Activated naive CD8-positive, alpha-beta T cell treated with anti-CD3 and anti-CD28 coated beads, Interleukin-2, amount 50 U/mL, for 24 hours (primary cell): Measurements from ENCODE around the gene STXBP5L.
"Not testable (repeated sequence)": the region's sequence is repeated elsewhere in the genome, so short reads cannot be mapped to it uniquely, and the experiment has no call there.

Experiments
- ATAC-seq: fragments of 150-1000 bp; cut with Tn5 transposase; one replicate; pipeline ENCODE4 v1.10.0; 2021
- DNase-seq: peaks from one replicate; pipeline ENCODE4 v3.0.0; 2021
- H3K27ac Mint-ChIP-seq: one replicate; pipeline ENCODE4 v1.8.0; 2021; ENCODE audit warnings: mild to moderate bottlenecking, mixed read lengths
- H3K27me3 Mint-ChIP-seq: one replicate; pipeline ENCODE4 v1.8.0; 2021; ENCODE audit warnings: mixed read lengths
- H3K36me3 Mint-ChIP-seq: one replicate; pipeline ENCODE4 v1.8.0; 2021; ENCODE audit warnings: low read depth, mixed read lengths
- H3K4me1 Mint-ChIP-seq: one replicate; pipeline ENCODE4 v1.8.0; 2021; ENCODE audit warnings: mixed read lengths
- H3K4me3 Mint-ChIP-seq: one replicate; pipeline ENCODE4 v1.8.0; 2021; ENCODE audit warnings: mild to moderate bottlenecking, moderate library complexity, mixed read lengths
- H3K9me3 Mint-ChIP-seq: one replicate; pipeline ENCODE4 v1.8.0; 2021; ENCODE audit warnings: mixed read lengths

The STXBP5L gene

GRCh38 chr3:121231872-121232271 is 323.9 kb downstream of the STXBP5L start:
- Mint-ChIP-seq H3K9me3 (no peaks in the 10 kb centered on the region), H3K27ac (no peak overlapping the region), H3K27me3 (no peaks in the 10 kb centered on the region), H3K36me3 (no peaks in the 10 kb centered on the region), H3K4me1 (no peaks in the 10 kb centered on the region), H3K4me3 (no peak overlapping the region)
- ATAC-seq, result no peak
- no peak for DNase-seq

GRCh38 chr3:121232309-121233225 is 324.6 kb downstream of the STXBP5L start:
- ATAC-seq, result no peak

GRCh38 chr3:121243208-121243607 is 335.2 kb downstream of the STXBP5L start:
- Mint-ChIP-seq H3K27ac (no peak overlapping the region), H3K4me1 (no peaks in the 10 kb centered on the region), H3K9me3 (no peaks in the 10 kb centered on the region), H3K27me3 (no peaks in the 10 kb centered on the region), H3K36me3 (no peaks in the 10 kb centered on the region), H3K4me3 (no peak overlapping the region)
- no peak for DNase-seq
- no peak for ATAC-seq

More at GRCh38 chr3:121232309-121233225, 324.6 kb downstream of the STXBP5L start:
- Mint-ChIP-seq H3K27ac (no peak overlapping the region), H3K9me3 (no peaks in the 10 kb centered on the region), H3K4me3 (no peak overlapping the region), H3K27me3 (no peaks in the 10 kb centered on the region), H3K4me1 (no peaks in the 10 kb centered on the region), H3K36me3 (no peaks in the 10 kb centered on the region)
- no peak for DNase-seq

- ATAC-seq (no peak), DNase-seq (no peak)
- Mint-ChIP-seq H3K36me3 (no peaks in the 10 kb centered on the region), H3K4me3 (no peak overlapping the region), H3K27me3 (no peaks in the 10 kb centered on the region), H3K4me1 (no peaks in the 10 kb centered on the region), H3K27ac (no peak overlapping the region), H3K9me3 (no peaks in the 10 kb centered on the region)
Observed at GRCh38 chr3:121252676-121253075, 344.7 kb downstream of the STXBP5L start.

GRCh38 chr3:121269389-121269788 is 361.4 kb downstream of the STXBP5L start:
- no peak for DNase-seq
- Mint-ChIP-seq H3K27me3 (no peaks in the 10 kb centered on the region), H3K4me1 (no peaks in the 10 kb centered on the region), H3K36me3 (no peaks in the 10 kb centered on the region), H3K9me3 (peaks cover 30% of the 10 kb centered on the region), H3K27ac (no peak overlapping the region), H3K4me3 (no peak overlapping the region)
- ATAC-seq, result no peak

- H3K27me3 Mint-ChIP-seq, result no peaks in the 10 kb centered on the region
Observed at GRCh38 chr3:121274411-121274810, 366.4 kb downstream of the STXBP5L start.

GRCh38 chr3:121295452-121295851 is 387.4 kb downstream of the STXBP5L start:
- no peaks in the 10 kb centered on the region for H3K4me1 Mint-ChIP-seq
- DNase-seq (no peak), ATAC-seq (no peak)
- no peak overlapping the region for H3K27ac Mint-ChIP-seq
- H3K36me3 Mint-ChIP-seq, result no peaks in the 10 kb centered on the region
- no peaks in the 10 kb centered on the region for H3K9me3 Mint-ChIP-seq
- no peaks in the 10 kb centered on the region for H3K27me3 Mint-ChIP-seq
- no peak overlapping the region for H3K4me3 Mint-ChIP-seq

More at GRCh38 chr3:121274411-121274810, 366.4 kb downstream of the STXBP5L start:
- H3K27ac Mint-ChIP-seq, result no peak overlapping the region
- H3K4me3 Mint-ChIP-seq, result no peak overlapping the region
- no peaks in the 10 kb centered on the region for H3K36me3 Mint-ChIP-seq
- peaks cover 34% of the 10 kb centered on the region for H3K9me3 Mint-ChIP-seq
- ATAC-seq (no peak), DNase-seq (no peak)
- no peaks in the 10 kb centered on the region for H3K4me1 Mint-ChIP-seq

- Mint-ChIP-seq H3K36me3 (no peaks in the 10 kb centered on the region), H3K9me3 (no peaks in the 10 kb centered on the region)
- DNase-seq, result no peak
Observed at GRCh38 chr3:121295979-121296378, 388.0 kb downstream of the STXBP5L start.

GRCh38 chr3:121324320-121324719 is 416.3 kb downstream of the STXBP5L start:
- DNase-seq (no peak), ATAC-seq (no peak)
- H3K4me1 Mint-ChIP-seq, result no peaks in the 10 kb centered on the region
- H3K9me3 Mint-ChIP-seq, result no peaks in the 10 kb centered on the region
- H3K4me3 Mint-ChIP-seq, result no peak overlapping the region
- H3K27ac Mint-ChIP-seq, result no peak overlapping the region
- no peaks in the 10 kb centered on the region for H3K27me3 Mint-ChIP-seq
- no peaks in the 10 kb centered on the region for H3K36me3 Mint-ChIP-seq

More at GRCh38 chr3:121295979-121296378, 388.0 kb downstream of the STXBP5L start:
- Mint-ChIP-seq H3K27ac (no peak overlapping the region), H3K27me3 (no peaks in the 10 kb centered on the region), H3K4me1 (no peaks in the 10 kb centered on the region), H3K4me3 (no peak overlapping the region)
- no peak for ATAC-seq

GRCh38 chr3:121330118-121330517 is 422.1 kb downstream of the STXBP5L start:
- Mint-ChIP-seq H3K4me3 (no peak overlapping the region), H3K36me3 (no peaks in the 10 kb centered on the region), H3K27me3 (peaks cover 5% of the 10 kb centered on the region), H3K4me1 (no peaks in the 10 kb centered on the region), H3K27ac (no peak overlapping the region), H3K9me3 (no peaks in the 10 kb centered on the region)
- ATAC-seq (no peak), DNase-seq (no peak)

- Mint-ChIP-seq H3K9me3 (no peaks in the 10 kb centered on the region), H3K4me3 (no peak overlapping the region), H3K27me3 (peaks cover 5% of the 10 kb centered on the region), H3K4me1 (no peaks in the 10 kb centered on the region), H3K36me3 (no peaks in the 10 kb centered on the region), H3K27ac (no peak overlapping the region)
- no peak for DNase-seq
- no peak for ATAC-seq
Observed at GRCh38 chr3:121330634-121331033, 422.6 kb downstream of the STXBP5L start.

GRCh38 chr3:121355960-121356359 is 448.0 kb downstream of the STXBP5L start:
- peaks cover 36% of the 10 kb centered on the region for H3K9me3 Mint-ChIP-seq
- not testable (repeated sequence) for DNase-seq, ATAC-seq, H3K27ac Mint-ChIP-seq, H3K27me3 Mint-ChIP-seq, H3K4me1 Mint-ChIP-seq, H3K4me3 Mint-ChIP-seq, H3K36me3 Mint-ChIP-seq

GRCh38 chr3:121362035-121362734 is 454.2 kb downstream of the STXBP5L start:
- ATAC-seq (no peak), DNase-seq (no peak)
- H3K36me3 Mint-ChIP-seq, result no peaks in the 10 kb centered on the region
- no peak overlapping the region for H3K4me3 Mint-ChIP-seq
- no peaks in the 10 kb centered on the region for H3K27me3 Mint-ChIP-seq
- peaks cover 23% of the 10 kb centered on the region for H3K9me3 Mint-ChIP-seq
- no peak overlapping the region for H3K27ac Mint-ChIP-seq
- no peaks in the 10 kb centered on the region for H3K4me1 Mint-ChIP-seq

GRCh38 chr3:121388308-121388707 is 480.3 kb downstream of the STXBP5L start:
- H3K27me3 Mint-ChIP-seq, H3K4me1 Mint-ChIP-seq, H3K9me3 Mint-ChIP-seq, DNase-seq, H3K4me3 Mint-ChIP-seq, ATAC-seq, H3K27ac Mint-ChIP-seq, H3K36me3 Mint-ChIP-seq: not testable (repeated sequence)

- H3K27ac Mint-ChIP-seq, result not testable (repeated sequence)
Observed at GRCh38 chr3:121395967-121396366, 488.0 kb downstream of the STXBP5L start.

More at GRCh38 chr3:121395967-121396366, 488.0 kb downstream of the STXBP5L start:
- H3K9me3 Mint-ChIP-seq, ATAC-seq, H3K4me3 Mint-ChIP-seq, DNase-seq, H3K4me1 Mint-ChIP-seq, H3K36me3 Mint-ChIP-seq: not testable (repeated sequence)
- peaks cover 17% of the 10 kb centered on the region for H3K27me3 Mint-ChIP-seq
